K562 (cell line): ENCODE data around the gene MTRFR. TPM values are rescaled to one million over a fixed set of nuclear protein-coding genes. Genes with fewer than 3 reads are reported as not detected.

Source experiments
- ATAC-seq: fragments of 200-7000 bp; cut with Tn5 transposase; 3 replicates; pipeline ENCODE4 v1.9.1; 2020; ENCODE audit warnings: moderate library complexity
- BruUV-seq: library from RNA; stranded (reverse); fragments of 400-500 nt; replicated peaks from 2 replicates; lab custom pipeline; 2021; lab: Mats Ljungman, UMichigan
- CTCF ChIA-PET: fragments of 300-600 bp; formaldehyde crosslinking; extraction: SDS; loops from one replicate; lab custom pipeline; 2021; ENCODE audit warnings: low intra/inter-chr PET ratio; lab: Yijun Ruan, JAX
- POLR2A ChIA-PET: fragments of 300-600, 350-650 bp; sonication (Branson Sonifier 250); formaldehyde crosslinking; extraction: SDS; loops from one replicate; lab custom pipeline; 2021; ENCODE audit warnings: antibody characterized with exemption, inconsistent platforms; lab: Yijun Ruan, JAX
- DNase-seq, 4 experiments: peaks; one replicate each; pipeline versions ENCODE4 v3.0.0 to v3.0.0-alpha.2; 2011 to 2018; ENCODE audit warnings: low spot score in 3 of 4, mixed read lengths in 3 of 4; ENCODE audit errors: extremely low read depth in 1 of 4
- FAIRE-seq: peaks from 2 replicates; lab custom pipeline; 2011; peaks lifted over from hg19 to GRCh38; lab: Jason Lieb, UNC
- H2AFZ ChIP-seq: 2 replicates; pipeline ENCODE4 v1.6.0; 2011; ENCODE audit warnings: low read depth, low read length, control low read depth, inconsistent platforms
- H3K27ac ChIP-seq: fragments of 200-600 bp; 3 replicates; pipeline ENCODE4 v1.8.0; 2011; ENCODE audit warnings: low read depth, mild to moderate bottlenecking, control low read depth, inconsistent platforms, low read length, moderate library complexity, mixed read lengths; ENCODE audit errors: extremely low read depth
- H3K27me3 ChIP-seq, 2 experiments: fragments of 300-600 bp in 1 of 2; 2 replicates in 1 of 2; 3 replicates in 1 of 2; pipeline versions ENCODE4 v1.6.0 to v1.8.0; 2011; ENCODE audit warnings: inconsistent platforms in 2 of 2, low read length in 2 of 2, mild to moderate bottlenecking in 1 of 2, mixed read lengths in 1 of 2, moderate library complexity in 1 of 2; ENCODE audit not compliant: control insufficient read depth in 2 of 2, insufficient read depth in 2 of 2
- H3K36me3 ChIP-seq: fragments of 300-600 bp; 3 replicates; pipeline ENCODE4 v1.8.0; 2011; ENCODE audit warnings: mild to moderate bottlenecking, low read length, inconsistent platforms; ENCODE audit not compliant: control insufficient read depth, insufficient read depth
- H3K4me1 ChIP-seq, 2 experiments: fragments of 200-600 bp in 1 of 2; replicated peaks in 1 of 2; 2 replicates in 1 of 2; 3 replicates in 1 of 2; pipeline versions ENCODE4 v1.5.1 to v1.8.0; 2011; ENCODE audit warnings: inconsistent platforms in 2 of 2, low read length in 2 of 2, mild to moderate bottlenecking in 1 of 2, mixed read lengths in 1 of 2, moderate library complexity in 1 of 2; ENCODE audit not compliant: control insufficient read depth in 2 of 2, insufficient read depth in 2 of 2
- H3K4me2 ChIP-seq: 2 replicates; pipeline ENCODE4 v1.6.1; 2011; ENCODE audit warnings: low read length, control low read depth, inconsistent platforms, mixed read lengths; ENCODE audit not compliant: insufficient read depth
- H3K4me3 ChIP-seq: fragments of 200-600 bp; sonication (generic), shearing (Covaris generic); 2 replicates; pipeline ENCODE4 v1.5.1; 2016; ENCODE audit warnings: control low read depth, inconsistent platforms
- H3K79me2 ChIP-seq: fragments of 200-600 bp; 3 replicates; pipeline ENCODE4 v1.8.0; 2011; ENCODE audit warnings: low read length, inconsistent platforms; ENCODE audit not compliant: control insufficient read depth, insufficient read depth
- H3K9ac ChIP-seq, 2 experiments: 2 replicates each; pipeline versions ENCODE4 v1.6.0 to v1.6.1; 2011; ENCODE audit warnings: low read depth in 2 of 2, low read length in 2 of 2, control low read depth in 1 of 2, inconsistent platforms in 1 of 2, mild to moderate bottlenecking in 1 of 2, mixed read lengths in 1 of 2; ENCODE audit not compliant: insufficient read depth in 1 of 2
- H3K9me1 ChIP-seq: one replicate; pipeline ENCODE4 v1.6.0; 2011; ENCODE audit warnings: inconsistent platforms, mild to moderate bottlenecking, low read length, moderate library complexity; ENCODE audit not compliant: control insufficient read depth, insufficient read depth
- H3K9me3 ChIP-seq: replicated peaks from 2 replicates; pipeline ENCODE4 v1.5.1; 2011; ENCODE audit warnings: low read depth, low read length, inconsistent platforms; ENCODE audit not compliant: control insufficient read depth, insufficient read depth
- H4K20me1 ChIP-seq: replicated peaks from 2 replicates; pipeline ENCODE4 v1.6.1; 2011; ENCODE audit warnings: low read length, inconsistent platforms, mixed read lengths; ENCODE audit not compliant: control insufficient read depth, insufficient read depth
- CBFA2T2 ChIP-seq: fragments of 450-650 bp; conservative IDR thresholded peaks from 2 replicates; pipeline ENCODE4 v1.6.1; 2017; ENCODE audit warnings: mild to moderate bottlenecking
- HSF4 ChIP-seq: fragments of 250-450 bp; sonication (Bioruptor Pico); IDR thresholded peaks from 2 replicates; pipeline ENCODE4 v2.1.2; 2022; ENCODE audit warnings: mild to moderate bottlenecking, moderate library complexity, borderline replicate concordance
- KDM2B ChIP-seq: fragments of 250-450 bp; sonication (Bioruptor Pico); IDR thresholded peaks from 2 replicates; pipeline ENCODE4 v1.8.0; 2021; ENCODE audit warnings: mild to moderate bottlenecking, moderate library complexity
- KLF10 ChIP-seq: fragments of 250-450 bp; sonication (Bioruptor Pico); IDR thresholded peaks from 2 replicates; pipeline ENCODE4 v1.6.1; 2021; ENCODE audit warnings: matching md5 sums
- MYNN ChIP-seq, 2 experiments: sonication (generic); formaldehyde crosslinking in 1 of 2; IDR thresholded peaks; 2 replicates each; pipeline versions ENCODE4 v1.5.0 to v1.6.1; 2016 to 2020; ENCODE audit warnings: antibody characterized with exemption in 1 of 2, missing genetic modification reagents in 1 of 2
- NR3C1 ChIP-seq: sonication (generic); formaldehyde crosslinking; IDR thresholded peaks from 2 replicates; pipeline ENCODE4 v1.8.1; 2022; ENCODE audit warnings: missing genetic modification reagents
- POLR2H ChIP-seq: IDR thresholded peaks from 2 replicates; pipeline ENCODE4 v1.6.1; 2016; ENCODE audit warnings: missing genetic modification characterization, low read depth, mild to moderate bottlenecking, control low read depth, missing compliant biosample characterization, moderate library complexity
- ZBTB33 ChIP-seq: sonication (generic); formaldehyde crosslinking; IDR thresholded peaks from 2 replicates; pipeline ENCODE4 v1.8.1; 2023; ENCODE audit warnings: mild to moderate bottlenecking, missing genetic modification reagents
- ZNF12 ChIP-seq: sonication (generic); formaldehyde crosslinking; IDR thresholded peaks from 2 replicates; pipeline ENCODE4 v1.4.0; 2020; ENCODE audit warnings: mild to moderate bottlenecking, missing genetic modification reagents
- ZNF24 ChIP-seq: fragments of 450-650 bp; IDR thresholded peaks from 2 replicates; pipeline ENCODE4 v1.6.1; 2016
- ZNF263 ChIP-seq: sonication (generic); formaldehyde crosslinking; IDR thresholded peaks from 2 replicates; pipeline ENCODE4 v1.8.0; 2022; ENCODE audit warnings: mild to moderate bottlenecking, missing genetic modification reagents, borderline replicate concordance
- ZNF609 ChIP-seq: sonication (generic); formaldehyde crosslinking; IDR thresholded peaks from 2 replicates; pipeline ENCODE4 v1.8.1; 2023; ENCODE audit warnings: missing genetic modification reagents, mild to moderate bottlenecking, borderline replicate concordance
- WGBS: fragments of 100-300 bp; shearing (Covaris generic); methylation state at CpG from one replicate; pipeline ENCODE4 v1.1.6; 2016; ENCODE audit warnings: low coverage, mixed read lengths; ENCODE audit not compliant: insufficient coverage; ENCODE audit errors: missing lambda C conversion rate; 5-methylcytosine and 5-hydroxymethylcytosine counted together
- in situ Hi-C: fragments of 300-500 bp; cut with MboI; formaldehyde crosslinking; loops from 4 replicates; pipeline ENCODE4 v1.15.0; 2018; ENCODE audit warnings: inconsistent platforms, mixed read lengths
- intact Hi-C: fragments of 100-400 bp; cut with micrococcal nuclease; formaldehyde crosslinking; loops from 2 replicates; pipeline ENCODE4 v1.14.2; 2022
- polyA plus RNA-seq, 8 experiments: library from polyadenylated mRNA; depleted of rRNA in 4 of 8; stranded (reverse) in 5 of 8; unstranded in 3 of 8; fragments of >200 nt; fragmentation: Nextera tagmentation in 2 of 8; fragmentation: Illumina TruSeq in 1 of 8; extraction: Ambion mirVana in 2 of 8; extraction: Trizol in 1 of 8; gene quantifications; 2 replicates each; pipeline versions ENCODE4 v1.2.1 to v1.2.3, GENCODE V29; 2011 to 2014; ENCODE audit warnings: inconsistent platforms in 1 of 8, missing spikeins in 1 of 8
- total RNA-seq, 7 experiments: library from RNA; depleted of rRNA in 6 of 7; stranded (reverse); fragments of >200 nt in 6 of 7; fragmentation: Illumina TruSeq in 2 of 7; extraction: Trizol in 2 of 7; gene quantifications; 2 replicates each; pipeline versions ENCODE4 v1.2.1 to v1.2.3, GENCODE V29; 2011 to 2021; ENCODE audit warnings: low replicate concordance in 1 of 7

Gene MTRFR
- total and polyA plus RNA-seq, 9 of the 15 experiments (the other 6 are each of a cell fraction or from before 2014, with no cell fraction given): 16.7 to 55.6 (median 34.7) TPM

- intact Hi-C loops (no loop called here), in situ Hi-C loops (no loop called here)
- H2AFZ ChIP-seq: no peak overlapping the region
- ATAC-seq (no peak; the same call in 2 of the 3 replicates), FAIRE-seq (no peak), DNase-seq (no peak)
- peaks cover 54% of the 10 kb centered on the region; the same call in 2 of the 3 replicates for H3K36me3 ChIP-seq
- H3K4me3 ChIP-seq: no peak overlapping the region
- no TSS peak for BruUV-seq
- H3K27ac ChIP-seq: peak overlapping the region; percentile 62
- peaks cover 19% of the 10 kb centered on the region in 2 experiments for H3K4me1 ChIP-seq
- H3K9me3 ChIP-seq: 0 out of 2 replicates have a peak, but pooled peaks cover 2% of the 10 kb centered on the region
- no peaks in the 10 kb centered on the region for H3K27me3 ChIP-seq
- ChIA-PET POLR2A (interaction anchor here (1.0 to 5.4 kb wide), 3 partner anchors 9 to 19 kb away, joined by 3 to 43 read pairs (median 14); partner anchors contain the start of genes MPHOSPH9 and MTRFR), CTCF (no interaction called here)
- H3K79me2 ChIP-seq: peaks cover 67% of the 10 kb centered on the region
- WGBS: 88% methylated on average over 8 of the region's 8 CpGs
- no peak for TF ChIP-seq ZBTB33 (CRISPR knock-in tag)
- no peak for TF ChIP-seq ZNF12
- TF ChIP-seq KDM2B (CRISPR knock-in tag): no peak
- TF ChIP-seq NR3C1 (CRISPR knock-in tag): no peak
- TF ChIP-seq ZNF24: no peak
- TF ChIP-seq KLF10 (CRISPR knock-in tag): no peak
- no peak for TF ChIP-seq POLR2H (tag)
- TF ChIP-seq MYNN (IDR thresholded peaks at IDR 0.05): no peak
- TF ChIP-seq MYNN (CRISPR knock-in tag; IDR thresholded peaks at IDR 0.05): no peak
- no peak for TF ChIP-seq HSF4 (CRISPR knock-in tag)
- no peak for TF ChIP-seq CBFA2T2
- TF ChIP-seq ZNF263 (CRISPR knock-in tag): no peak
- no peak for TF ChIP-seq ZNF609 (CRISPR knock-in tag)
- peak overlapping the region; percentile 20 to 83; a peak in 3 of 4 replicates for H3K9ac ChIP-seq
- H4K20me1 ChIP-seq: peaks cover 4% of the 10 kb centered on the region
- no peak overlapping the region for H3K4me2 ChIP-seq
- H3K9me1 ChIP-seq: no peaks in the 10 kb centered on the region
Observed at GRCh38 chr12:123251403-123252076, 18.3 kb downstream of the MTRFR start.
